Mucosa of descending colon (tissue), 3 donors: ENCODE results near the gene ITFG1. TPM values are rescaled to one million over a fixed set of nuclear protein-coding genes. Genes with fewer than 3 reads are reported as not detected.
"Not testable (repeated sequence)": the region's sequence is repeated elsewhere in the genome, so short reads cannot be mapped to it uniquely, and the experiment has no call there.

Experiments used
- ATAC-seq: fragments of 200-7000 bp; cut with Tn5 transposase; one replicate; pipeline ENCODE4 v1.9.1; 2020; ENCODE audit warnings: mild to moderate bottlenecking, moderate library complexity
- DNase-seq, 3 donors: peaks; one replicate each; pipeline ENCODE4 v3.0.0-alpha.2; 2020
- H3K36me3 ChIP-seq: fragments of 200-600 bp; one replicate; pipeline ENCODE4 v1.8.0; 2021; ENCODE audit warnings: low read depth, mild to moderate bottlenecking
- H3K4me1 ChIP-seq: fragments of 200-600 bp; one replicate; pipeline ENCODE4 v1.8.0; 2021; ENCODE audit warnings: low read depth, mild to moderate bottlenecking
- H3K4me3 ChIP-seq: fragments of 200-600 bp; one replicate; pipeline ENCODE4 v1.8.0; 2021; ENCODE audit warnings: mild to moderate bottlenecking
- H3K9me3 ChIP-seq: fragments of 200-600 bp; one replicate; pipeline ENCODE4 v1.8.0; 2021; ENCODE audit warnings: mild to moderate bottlenecking
- CTCF ChIP-seq: fragments of 200-600 bp; IDR thresholded peaks from one replicate; pipeline ENCODE4 v1.8.0; 2022; ENCODE audit warnings: antibody characterized with exemption, mild to moderate bottlenecking
- intact Hi-C, 2 donors: fragments of 100-400 bp; cut with DNase I in 1 of 2; cut with micrococcal nuclease in 1 of 2; formaldehyde crosslinking; loops; one replicate each; pipeline versions ENCODE4 v1.11.0 to v1.11.1; 2022; cut with DNase I, micrococcal nuclease
- total RNA-seq, 3 donors: library from RNA; stranded (reverse); fragmentation: NEBNext Ultra II Directional in 2 of 3; extraction: Animal tissue kit (Norgen Biotek cat#: 25700) in 2 of 3; gene quantifications; one replicate each; pipeline versions ENCODE4 v1.2.1 to v1.2.4, GENCODE V29; 2021 to 2023
- donor health status: DM: no; HTN: no; CAD: no; lungs with moderate emphysema.
- donor health status: DM: no; HTN: no; CAD: no.
- donor health status: DM: no; HTN: yes; CAD: no.

ITFG1 gene
- total RNA-seq, 3 donors from 2014 or later: 53.7 to 82.7 (median 73.9) TPM

DNA sequence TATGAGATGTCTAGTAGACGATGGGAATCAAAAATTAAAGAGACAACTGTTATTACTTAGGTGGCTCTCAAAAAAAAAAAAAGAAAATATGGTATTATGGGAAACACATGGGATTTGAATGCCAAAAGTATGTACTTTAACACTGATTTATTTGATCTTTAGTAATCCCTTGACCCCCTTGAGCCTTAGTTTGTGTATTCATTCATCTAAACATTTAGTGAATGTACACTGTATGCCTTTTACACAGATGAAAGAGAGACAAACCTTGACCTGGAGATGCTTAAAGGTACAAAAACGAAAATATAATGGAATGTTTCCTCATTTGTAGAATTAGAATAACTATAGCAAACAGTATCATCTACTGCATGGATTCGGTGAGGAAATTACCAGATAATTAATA lies 278.5 kb downstream of the ITFG1 start:
- Histone ChIP-seq H3K36me3 (no peaks in the 10 kb centered on the region), H3K4me1 (no peaks in the 10 kb centered on the region), H3K9me3 (no peaks in the 10 kb centered on the region), H3K4me3 (no peak overlapping the region)
- ATAC-seq (no peak), DNase-seq (no peak)
- no peak for TF ChIP-seq CTCF
- intact Hi-C loops: no loop called here

GRCh38 chr16:47181066-47181465 lies 279.8 kb downstream of the ITFG1 start:
- H3K9me3 ChIP-seq, ATAC-seq, DNase-seq, H3K4me3 ChIP-seq, intact Hi-C loops, H3K4me1 ChIP-seq, H3K36me3 ChIP-seq: not testable (repeated sequence)

DNA sequence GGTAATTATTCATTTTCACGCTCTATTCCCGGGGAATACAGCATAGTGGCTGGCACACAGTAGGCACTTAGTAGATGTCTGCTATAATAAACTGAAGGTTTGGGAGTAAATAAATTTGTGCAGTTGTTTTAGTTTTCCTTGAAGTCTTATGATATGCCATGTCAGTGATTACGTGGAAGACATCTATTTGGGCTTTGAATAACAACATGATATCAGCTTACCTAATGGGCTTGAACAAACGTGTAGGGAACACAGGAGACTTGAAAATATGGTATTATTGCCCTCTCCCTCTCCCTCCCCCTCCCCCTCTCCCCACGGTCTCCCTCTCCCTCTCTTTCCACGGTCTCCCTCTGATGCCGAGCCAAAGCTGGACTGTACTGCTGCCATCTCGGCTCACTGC lies 280.8 kb downstream of the ITFG1 start:
- Histone ChIP-seq H3K4me1 (no peaks in the 10 kb centered on the region), H3K4me3 (no peak overlapping the region), H3K9me3 (no peaks in the 10 kb centered on the region), H3K36me3 (no peaks in the 10 kb centered on the region)
- DNase-seq (no peak), ATAC-seq (no peak)
- intact Hi-C loops: no loop called here
- no peak for TF ChIP-seq CTCF

- no peak overlapping the region for H3K4me3 ChIP-seq
- DNase-seq (no peak), ATAC-seq (no peak)
- H3K9me3 ChIP-seq: no peaks in the 10 kb centered on the region
- intact Hi-C loops: no loop called here
- H3K36me3 ChIP-seq: no peaks in the 10 kb centered on the region
- no peaks in the 10 kb centered on the region for H3K4me1 ChIP-seq
- TF ChIP-seq CTCF: no peak
These were observed 285.7 kb downstream of the ITFG1 start for GRCh38 chr16:47175152-47175551.

GRCh38 chr16:47162670-47163420 lies 298.0 kb downstream of the ITFG1 start:
- no peak for ATAC-seq
- no peaks in the 10 kb centered on the region for H3K36me3 ChIP-seq
- H3K4me3 ChIP-seq: no peak overlapping the region
- intact Hi-C loops: no loop called here
- TF ChIP-seq CTCF: no peak
- DNase-seq: no peak
- no peaks in the 10 kb centered on the region for H3K9me3 ChIP-seq
- H3K4me1 ChIP-seq: no peaks in the 10 kb centered on the region

DNA sequence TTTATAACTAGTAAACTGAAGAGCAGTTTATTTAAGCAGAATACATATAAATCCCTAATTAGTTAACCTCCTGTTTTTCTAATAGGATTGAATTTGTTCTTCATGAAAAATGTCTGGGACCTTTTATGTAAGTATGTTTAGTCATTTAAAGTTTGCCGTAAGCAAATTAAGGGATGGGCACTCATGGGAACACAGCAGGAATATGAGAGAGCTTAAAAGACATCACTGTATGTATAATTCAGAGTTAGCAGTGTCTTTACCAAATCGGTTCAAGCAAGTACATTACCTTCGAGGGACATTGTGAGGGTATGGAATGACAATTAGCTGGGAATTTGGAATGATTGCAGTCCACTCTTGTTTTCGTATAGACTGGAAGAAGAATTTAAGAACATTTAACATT lies 299.4 kb downstream of the ITFG1 start:
- Histone ChIP-seq H3K36me3 (no peaks in the 10 kb centered on the region), H3K4me1 (no peaks in the 10 kb centered on the region), H3K4me3 (no peak overlapping the region), H3K9me3 (no peaks in the 10 kb centered on the region)
- DNase-seq: no peak
- no peak for TF ChIP-seq CTCF
- intact Hi-C loops: no loop called here
- no peak for ATAC-seq
